GM23338 (cell line): Measurements from ENCODE around the gene JAK3.

Source experiments
- EZH2phosphoT487 ChIP-seq: fragments of 200-600 bp; sonication (generic); IDR thresholded peaks from one replicate; pipeline ENCODE4 v1.8.1; 2018; ENCODE audit warnings: antibody characterized with exemption; ENCODE audit not compliant: unreplicated experiment
- POLR2AphosphoS5 ChIP-seq: IDR thresholded peaks from 2 replicates; pipeline ENCODE4 v1.6.1; 2016; ENCODE audit warnings: antibody characterized with exemption, low read depth
- TF ChIP-seq, protein P1 (sequence below), 2 experiments: fragments of 200-600 bp in 1 of 2; sonication (generic) in 1 of 2; conservative IDR thresholded peaks; 2 replicates each; pipeline versions ENCODE4 v1.5.1 to v1.6.1; 2016 to 2017; ENCODE audit warnings: antibody characterized with exemption in 2 of 2, low read depth in 2 of 2, mild to moderate bottlenecking in 2 of 2, moderate library complexity in 1 of 2

DNA sequence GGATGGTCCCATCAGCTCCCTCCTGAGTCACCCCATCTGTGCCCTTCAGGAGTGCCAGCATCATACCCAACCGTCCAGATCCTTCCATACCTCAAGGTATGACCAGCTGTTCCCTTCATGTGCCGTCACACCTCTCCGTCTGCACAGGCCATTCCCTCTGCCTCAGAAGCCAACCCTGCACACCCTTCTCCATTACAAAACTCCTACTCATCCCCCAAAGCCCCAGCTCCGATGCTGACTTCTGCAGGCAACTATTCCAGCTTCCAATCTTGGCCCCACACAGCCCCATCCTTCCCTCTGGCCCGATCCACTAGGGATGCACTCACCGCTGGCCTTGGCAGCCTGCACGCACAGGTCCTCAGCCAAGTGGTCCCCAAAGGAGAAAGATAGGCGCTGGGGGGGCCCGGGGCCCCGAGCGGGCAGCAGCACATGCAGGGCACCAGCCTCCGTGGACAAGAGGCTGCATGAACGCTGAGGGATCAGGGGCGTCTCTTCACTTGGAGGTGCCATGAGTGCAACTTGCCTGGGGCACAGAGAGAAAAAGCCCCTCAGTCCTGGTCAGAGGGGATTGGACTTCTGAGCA, 3.8 kb downstream of the JAK3 start:
- no peak for TF ChIP-seq POLR2AphosphoS5
- no peak for TF ChIP-seq EZH2phosphoT487
- TF ChIP-seq, protein P1, sequence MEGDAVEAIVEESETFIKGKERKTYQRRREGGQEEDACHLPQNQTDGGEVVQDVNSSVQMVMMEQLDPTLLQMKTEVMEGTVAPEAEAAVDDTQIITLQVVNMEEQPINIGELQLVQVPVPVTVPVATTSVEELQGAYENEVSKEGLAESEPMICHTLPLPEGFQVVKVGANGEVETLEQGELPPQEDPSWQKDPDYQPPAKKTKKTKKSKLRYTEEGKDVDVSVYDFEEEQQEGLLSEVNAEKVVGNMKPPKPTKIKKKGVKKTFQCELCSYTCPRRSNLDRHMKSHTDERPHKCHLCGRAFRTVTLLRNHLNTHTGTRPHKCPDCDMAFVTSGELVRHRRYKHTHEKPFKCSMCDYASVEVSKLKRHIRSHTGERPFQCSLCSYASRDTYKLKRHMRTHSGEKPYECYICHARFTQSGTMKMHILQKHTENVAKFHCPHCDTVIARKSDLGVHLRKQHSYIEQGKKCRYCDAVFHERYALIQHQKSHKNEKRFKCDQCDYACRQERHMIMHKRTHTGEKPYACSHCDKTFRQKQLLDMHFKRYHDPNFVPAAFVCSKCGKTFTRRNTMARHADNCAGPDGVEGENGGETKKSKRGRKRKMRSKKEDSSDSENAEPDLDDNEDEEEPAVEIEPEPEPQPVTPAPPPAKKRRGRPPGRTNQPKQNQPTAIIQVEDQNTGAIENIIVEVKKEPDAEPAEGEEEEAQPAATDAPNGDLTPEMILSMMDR (conservative IDR thresholded peaks at IDR 0.05; ENCODE audit: low read depth in 2 of 2), result no peak
